ENCODE measurements around the gene LAMA3. TPM values are rescaled to one million over a fixed set of nuclear protein-coding genes. Genes with fewer than 3 reads are reported as not detected.

Gene LAMA3
- total RNA-seq, 2 donors from 2014 or later: 0.58 to 1.3 TPM

DNA sequence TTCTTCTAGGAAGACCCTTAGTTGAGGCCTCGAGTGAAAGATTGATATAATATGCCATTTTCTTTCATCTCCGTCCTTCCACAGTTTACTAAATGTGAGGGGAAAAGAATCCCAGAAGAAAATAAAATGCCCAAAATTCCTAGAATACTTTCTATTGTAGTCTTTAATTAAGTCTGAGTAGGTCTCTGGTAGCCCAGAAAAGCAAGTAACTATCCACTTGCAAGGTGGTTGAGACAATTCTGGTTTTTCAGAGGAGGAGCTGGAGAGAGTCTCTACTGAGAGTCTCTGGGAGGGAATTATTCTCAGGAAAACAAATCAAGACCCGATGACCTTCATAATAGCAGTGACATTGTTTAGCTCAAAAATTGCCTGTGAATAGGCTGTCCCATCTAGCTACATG, 261.4 kb downstream of the LAMA3 start:
- no peaks in the 10 kb centered on the region for H3K36me3 Mint-ChIP-seq (ENCODE audit: low read depth)
- Histone ChIP-seq H3K27me3 (ENCODE audit: control insufficient read depth, insufficient read depth, low read length, poor library complexity, severe bottlenecking) (no peaks in the 10 kb centered on the region), H3K9me3 (ENCODE audit: control insufficient read depth, low read length) (no peaks in the 10 kb centered on the region), H3K4me1 (ENCODE audit: control insufficient read depth, insufficient read depth, low read length) (peaks cover 10% of the 10 kb centered on the region), H3K4me3 (ENCODE audit: low read length) (peak overlapping the region; percentile 27), H3K36me3 (ENCODE audit: control insufficient read depth, insufficient read depth, low read length) (no peaks in the 10 kb centered on the region), H3K9ac (ENCODE audit: extremely low read depth, low read length, poor library complexity, severe bottlenecking) (no peak overlapping the region), H3K27ac (ENCODE audit: low read depth, low read length) (no peak overlapping the region)
- no peaks in the 10 kb centered on the region for H3K27me3 Mint-ChIP-seq (ENCODE audit: insufficient read depth)
- DNase-seq: peak; percentile 21
- TF ChIP-seq, protein P1, sequence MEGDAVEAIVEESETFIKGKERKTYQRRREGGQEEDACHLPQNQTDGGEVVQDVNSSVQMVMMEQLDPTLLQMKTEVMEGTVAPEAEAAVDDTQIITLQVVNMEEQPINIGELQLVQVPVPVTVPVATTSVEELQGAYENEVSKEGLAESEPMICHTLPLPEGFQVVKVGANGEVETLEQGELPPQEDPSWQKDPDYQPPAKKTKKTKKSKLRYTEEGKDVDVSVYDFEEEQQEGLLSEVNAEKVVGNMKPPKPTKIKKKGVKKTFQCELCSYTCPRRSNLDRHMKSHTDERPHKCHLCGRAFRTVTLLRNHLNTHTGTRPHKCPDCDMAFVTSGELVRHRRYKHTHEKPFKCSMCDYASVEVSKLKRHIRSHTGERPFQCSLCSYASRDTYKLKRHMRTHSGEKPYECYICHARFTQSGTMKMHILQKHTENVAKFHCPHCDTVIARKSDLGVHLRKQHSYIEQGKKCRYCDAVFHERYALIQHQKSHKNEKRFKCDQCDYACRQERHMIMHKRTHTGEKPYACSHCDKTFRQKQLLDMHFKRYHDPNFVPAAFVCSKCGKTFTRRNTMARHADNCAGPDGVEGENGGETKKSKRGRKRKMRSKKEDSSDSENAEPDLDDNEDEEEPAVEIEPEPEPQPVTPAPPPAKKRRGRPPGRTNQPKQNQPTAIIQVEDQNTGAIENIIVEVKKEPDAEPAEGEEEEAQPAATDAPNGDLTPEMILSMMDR (conservative IDR thresholded peaks at IDR 0.05): no peak
- H3K9me3 Mint-ChIP-seq: no peaks in the 10 kb centered on the region
- H3K4me1 Mint-ChIP-seq: peaks cover 29% of the 10 kb centered on the region
- no peak overlapping the region for H3K4me3 Mint-ChIP-seq
- H3K27ac Mint-ChIP-seq: peak overlapping the region; percentile 28
- 75% methylated on average over 2 of the region's 3 CpGs; no CpG with 5 or more reads in 1 of the 2 experiments for WGBS, 2 experiments (ENCODE audit: insufficient coverage in 1 of 2, insufficient read length in 1 of 2)

DNA sequence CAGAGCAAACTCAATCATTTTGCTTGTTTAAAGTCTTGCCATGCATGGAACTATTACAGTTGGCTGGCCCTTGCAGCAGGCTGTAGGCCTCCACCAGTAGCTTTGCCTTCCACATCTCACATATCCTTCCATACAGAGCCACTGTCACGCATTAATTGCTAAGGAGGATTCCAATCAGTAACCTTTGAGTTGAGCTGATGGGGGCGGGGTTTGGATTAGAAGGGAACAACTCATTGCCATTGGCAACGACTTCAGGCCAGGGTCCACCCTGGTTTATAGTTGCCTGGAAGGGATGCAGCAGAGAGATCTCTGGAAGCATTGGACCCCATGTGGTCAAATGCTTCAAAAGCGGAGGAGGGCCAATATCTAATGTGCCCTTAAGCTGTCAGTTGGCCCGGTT, 262.0 kb downstream of the LAMA3 start:
- Mint-ChIP-seq H3K36me3 (ENCODE audit: low read depth) (no peaks in the 10 kb centered on the region), H3K4me3 (no peak overlapping the region), H3K27ac (peak overlapping the region; percentile 24), H3K4me1 (peaks cover 27% of the 10 kb centered on the region), H3K9me3 (no peaks in the 10 kb centered on the region), H3K27me3 (ENCODE audit: insufficient read depth) (no peaks in the 10 kb centered on the region)
- WGBS, 2 experiments (ENCODE audit: insufficient coverage in 1 of 2, insufficient read length in 1 of 2): 83 to 95% methylated on average over 3 to 5 of the region's 5 CpGs
- no peaks in the 10 kb centered on the region for H3K27me3 ChIP-seq (ENCODE audit: control insufficient read depth, insufficient read depth, low read length, poor library complexity, severe bottlenecking)
- peak; percentile 63 for DNase-seq
- no peaks in the 10 kb centered on the region for H3K36me3 ChIP-seq (ENCODE audit: control insufficient read depth, insufficient read depth, low read length)
- TF ChIP-seq, protein P1 (conservative IDR thresholded peaks at IDR 0.05): no peak
- H3K4me1 ChIP-seq (ENCODE audit: control insufficient read depth, insufficient read depth, low read length): peaks cover 10% of the 10 kb centered on the region
- H3K27ac ChIP-seq (ENCODE audit: low read depth, low read length): no peak overlapping the region
- no peaks in the 10 kb centered on the region for H3K9me3 ChIP-seq (ENCODE audit: control insufficient read depth, low read length)
- no peak overlapping the region for H3K9ac ChIP-seq (ENCODE audit: extremely low read depth, low read length, poor library complexity, severe bottlenecking)
- no peak overlapping the region for H3K4me3 ChIP-seq (ENCODE audit: low read length)

DNA sequence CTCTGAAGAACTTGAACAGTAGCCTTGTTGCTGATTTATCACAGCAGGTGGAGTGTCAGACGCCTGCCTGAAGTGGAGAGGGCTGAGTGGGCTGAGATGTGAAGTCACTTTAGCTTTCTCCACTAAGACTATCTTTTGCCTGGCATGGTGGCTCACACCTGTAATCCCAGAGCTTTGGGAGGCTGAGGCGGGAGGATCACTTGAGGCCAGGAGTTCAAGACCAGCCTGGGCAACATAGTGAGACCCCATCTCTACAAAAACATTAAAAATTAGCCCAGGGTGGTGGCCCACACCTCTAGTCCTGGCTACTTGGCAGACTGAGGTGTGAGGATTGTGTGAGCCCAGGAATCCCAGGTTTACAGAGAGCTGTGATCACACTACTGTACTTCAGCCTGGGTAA, 264.7 kb downstream of the LAMA3 start:
- Mint-ChIP-seq H3K4me1 (peaks cover 26% of the 10 kb centered on the region), H3K27me3 (ENCODE audit: insufficient read depth) (no peaks in the 10 kb centered on the region), H3K9me3 (no peaks in the 10 kb centered on the region), H3K27ac (no peak overlapping the region), H3K36me3 (ENCODE audit: low read depth) (no peaks in the 10 kb centered on the region), H3K4me3 (no peak overlapping the region)
- Histone ChIP-seq H3K9me3 (ENCODE audit: control insufficient read depth, low read length) (no peaks in the 10 kb centered on the region), H3K9ac (ENCODE audit: extremely low read depth, low read length, poor library complexity, severe bottlenecking) (no peak overlapping the region), H3K27ac (ENCODE audit: low read depth, low read length) (no peak overlapping the region), H3K4me1 (ENCODE audit: control insufficient read depth, insufficient read depth, low read length) (peaks cover 10% of the 10 kb centered on the region), H3K36me3 (ENCODE audit: control insufficient read depth, insufficient read depth, low read length) (no peaks in the 10 kb centered on the region), H3K4me3 (ENCODE audit: low read length) (no peak overlapping the region), H3K27me3 (ENCODE audit: control insufficient read depth, insufficient read depth, low read length, poor library complexity, severe bottlenecking) (no peaks in the 10 kb centered on the region)
- TF ChIP-seq, protein P1 (conservative IDR thresholded peaks at IDR 0.05): no peak
- WGBS, 2 experiments (ENCODE audit: insufficient coverage in 1 of 2, insufficient read length in 1 of 2): 86 to 87% methylated on average over 1 to 2 of the region's 2 CpGs
- DNase-seq: no peak

Measured in endodermal cell (in vitro differentiated cells).